Measurements from ENCODE around the gene TUBB3.

Gene TUBB3

GRCh38 chr16:89973654-89974335, 50.7 kb downstream of the TUBB3 start:
- DNase-seq = no peak
- intact Hi-C loops (cut with DNase I) = no loop called here

- intact Hi-C loops (cut with DNase I) = no loop called here
- no peak for DNase-seq
These were observed 51.7 kb downstream of the TUBB3 start for GRCh38 chr16:89974870-89975269.

GRCh38 chr16:89981414-89981813, 58.3 kb downstream of the TUBB3 start:
- intact Hi-C loops (cut with DNase I) = no loop called here

GRCh38 chr16:89982318-89982717, 59.2 kb downstream of the TUBB3 start:
- intact Hi-C loops (cut with DNase I) = no loop called here

More at GRCh38 chr16:89981414-89981813, 58.3 kb downstream of the TUBB3 start:
- no peak for DNase-seq

GRCh38 chr16:89983536-89983935, 60.4 kb downstream of the TUBB3 start:
- DNase-seq = no peak
- intact Hi-C loops (cut with DNase I) = no loop called here

More at GRCh38 chr16:89982318-89982717, 59.2 kb downstream of the TUBB3 start:
- no peak for DNase-seq

- intact Hi-C loops (cut with DNase I) = no loop called here
- DNase-seq = no peak
These were observed 61.1 kb downstream of the TUBB3 start for GRCh38 chr16:89984216-89984615.

GRCh38 chr16:89985219-89985618, 62.1 kb downstream of the TUBB3 start:
- no peak for DNase-seq
- intact Hi-C loops (cut with DNase I) = no loop called here
